ENCODE measurements around the gene PRDX3.

Gene PRDX3

DNA sequence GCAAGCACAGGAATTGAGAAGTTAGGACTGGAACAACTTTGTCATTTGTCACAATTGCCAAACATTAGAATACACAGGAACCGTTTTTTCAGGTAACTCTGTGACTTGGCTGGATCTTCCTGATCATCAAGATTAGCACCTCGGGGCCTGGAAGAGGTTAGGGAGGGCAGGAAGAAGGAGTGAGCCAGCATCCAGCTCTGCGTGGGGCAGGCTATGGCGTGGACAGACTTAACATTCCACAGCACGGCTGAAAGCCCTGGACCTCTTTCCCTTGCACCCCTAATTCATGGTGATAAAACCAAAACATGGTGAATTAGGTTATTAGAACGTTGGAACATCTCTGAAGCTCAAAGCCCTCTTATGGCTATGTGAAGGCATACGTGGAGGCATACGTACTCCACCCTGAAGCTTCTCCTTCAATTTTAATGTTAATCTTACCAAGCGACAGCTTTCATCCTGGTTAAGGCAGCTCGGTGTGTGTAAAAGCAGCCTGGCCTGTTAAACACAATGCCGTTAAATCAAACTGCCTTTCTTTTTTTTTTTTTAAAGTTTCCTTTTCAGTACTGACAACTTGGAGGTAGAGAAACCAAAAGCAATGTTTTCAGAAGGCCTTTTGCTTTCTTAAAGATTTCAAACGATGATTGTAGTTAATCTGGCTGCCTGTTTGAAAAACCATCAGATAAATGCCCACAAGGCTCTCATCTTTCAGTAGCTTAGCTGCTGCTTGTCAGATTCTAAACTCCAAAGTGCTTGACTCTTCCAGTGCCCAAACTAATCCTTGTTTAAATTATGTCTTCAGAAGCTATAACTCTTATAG, 33.2 kb upstream of the PRDX3 start:
- DNase-seq (ENCODE audit: low read depth, low spot score), result peak; percentile 32
- TF ChIP-seq, protein P1, sequence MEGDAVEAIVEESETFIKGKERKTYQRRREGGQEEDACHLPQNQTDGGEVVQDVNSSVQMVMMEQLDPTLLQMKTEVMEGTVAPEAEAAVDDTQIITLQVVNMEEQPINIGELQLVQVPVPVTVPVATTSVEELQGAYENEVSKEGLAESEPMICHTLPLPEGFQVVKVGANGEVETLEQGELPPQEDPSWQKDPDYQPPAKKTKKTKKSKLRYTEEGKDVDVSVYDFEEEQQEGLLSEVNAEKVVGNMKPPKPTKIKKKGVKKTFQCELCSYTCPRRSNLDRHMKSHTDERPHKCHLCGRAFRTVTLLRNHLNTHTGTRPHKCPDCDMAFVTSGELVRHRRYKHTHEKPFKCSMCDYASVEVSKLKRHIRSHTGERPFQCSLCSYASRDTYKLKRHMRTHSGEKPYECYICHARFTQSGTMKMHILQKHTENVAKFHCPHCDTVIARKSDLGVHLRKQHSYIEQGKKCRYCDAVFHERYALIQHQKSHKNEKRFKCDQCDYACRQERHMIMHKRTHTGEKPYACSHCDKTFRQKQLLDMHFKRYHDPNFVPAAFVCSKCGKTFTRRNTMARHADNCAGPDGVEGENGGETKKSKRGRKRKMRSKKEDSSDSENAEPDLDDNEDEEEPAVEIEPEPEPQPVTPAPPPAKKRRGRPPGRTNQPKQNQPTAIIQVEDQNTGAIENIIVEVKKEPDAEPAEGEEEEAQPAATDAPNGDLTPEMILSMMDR (IDR thresholded peaks at IDR 0.05; ENCODE audit: low read depth, low read length), result no peak
- no peak overlapping the region for H3K4me3 ChIP-seq (ENCODE audit: low read depth, low read length)
- in situ Hi-C loops (cut with HindIII; ENCODE audit: low sequenced_read_pairs), result no loop called here

DNA sequence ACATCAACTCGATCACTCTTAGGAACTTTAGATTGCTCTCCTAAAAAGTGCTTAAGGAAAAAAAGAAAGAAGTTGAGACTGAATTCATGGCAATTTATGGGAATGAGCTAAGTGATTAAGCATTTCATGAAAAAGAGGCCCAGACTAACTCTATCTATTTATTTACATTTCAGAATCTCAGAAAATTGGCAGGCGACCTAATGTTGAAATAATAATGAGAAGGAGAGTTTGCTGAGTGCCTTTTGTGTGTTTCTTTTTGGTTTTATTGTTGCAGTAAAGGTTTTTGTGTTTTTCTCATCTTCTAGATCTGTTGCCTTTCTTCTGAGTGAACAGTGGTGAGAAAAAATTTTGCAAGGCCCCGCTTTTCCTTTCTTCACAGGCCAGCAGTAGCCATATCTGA, 32.6 kb upstream of the PRDX3 start:
- no peak overlapping the region for H3K4me3 ChIP-seq (ENCODE audit: low read depth, low read length)
- in situ Hi-C loops (cut with HindIII; ENCODE audit: low sequenced_read_pairs), result no loop called here
- peak; percentile 73 for DNase-seq (ENCODE audit: low read depth, low spot score)
- TF ChIP-seq, protein P1 (IDR thresholded peaks at IDR 0.05; ENCODE audit: low read depth, low read length), result no peak

DNA sequence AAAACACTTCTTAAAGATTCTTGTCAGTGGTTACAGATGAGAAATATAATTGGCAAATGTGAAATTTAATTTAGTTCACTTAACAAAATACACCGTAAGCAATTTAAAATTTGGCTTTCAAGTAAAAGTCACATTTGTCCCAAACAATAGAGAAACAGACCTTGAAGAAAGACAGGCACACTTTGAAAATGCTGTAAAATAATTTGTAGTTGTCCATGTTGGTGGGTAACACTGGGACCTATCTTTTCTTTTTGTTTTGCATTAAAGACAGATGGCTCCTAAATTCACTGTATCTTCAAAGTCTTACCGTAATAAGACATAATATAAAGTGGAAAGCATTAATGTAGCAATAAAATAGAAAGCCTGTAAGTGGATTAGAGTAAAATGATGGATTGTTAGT, 32.0 kb upstream of the PRDX3 start:
- in situ Hi-C loops (cut with HindIII; ENCODE audit: low sequenced_read_pairs), result no loop called here
- TF ChIP-seq, protein P1 (IDR thresholded peaks at IDR 0.05; ENCODE audit: low read depth, low read length), result no peak
- no peak for DNase-seq (ENCODE audit: low read depth, low spot score)
- no peak overlapping the region for H3K4me3 ChIP-seq (ENCODE audit: low read depth, low read length)

DNA sequence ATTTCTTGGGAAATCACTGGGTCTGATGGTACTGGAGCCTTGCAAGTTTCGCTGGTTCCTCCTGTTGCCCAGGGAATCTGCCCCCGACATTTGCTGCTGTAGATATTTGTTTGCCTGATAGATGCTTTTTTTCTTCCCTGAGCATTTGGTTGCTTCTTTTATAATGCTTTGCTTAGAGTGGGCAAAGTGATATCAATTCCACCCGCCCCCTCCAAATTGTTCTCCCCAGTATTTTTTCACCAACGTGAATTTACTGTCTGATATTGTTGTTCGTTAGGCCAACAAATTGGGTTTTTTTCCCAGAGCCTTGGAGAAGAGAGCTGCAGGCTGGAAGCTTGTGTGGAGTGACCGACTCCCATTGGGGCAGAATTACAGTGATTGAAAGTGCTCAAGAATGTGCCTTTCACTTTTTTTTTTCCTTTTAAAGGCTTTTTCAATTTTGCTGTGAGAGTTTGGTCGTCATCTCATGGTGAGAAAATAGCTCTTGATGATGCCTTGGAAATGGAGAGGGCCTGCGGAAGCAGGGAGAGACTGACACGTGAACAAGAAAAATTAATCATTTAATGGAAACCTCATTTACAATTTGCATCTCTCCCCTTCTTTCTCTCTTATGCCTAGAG, 31.2 kb upstream of the PRDX3 start:
- TF ChIP-seq, protein P1 (IDR thresholded peaks at IDR 0.05; ENCODE audit: low read depth, low read length), result no peak
- H3K4me3 ChIP-seq (ENCODE audit: low read depth, low read length), result peak overlapping the region; percentile 81
- DNase-seq (ENCODE audit: low read depth, low spot score), result peak; percentile 23
- in situ Hi-C loops (cut with HindIII; ENCODE audit: low sequenced_read_pairs), result no loop called here

DNA sequence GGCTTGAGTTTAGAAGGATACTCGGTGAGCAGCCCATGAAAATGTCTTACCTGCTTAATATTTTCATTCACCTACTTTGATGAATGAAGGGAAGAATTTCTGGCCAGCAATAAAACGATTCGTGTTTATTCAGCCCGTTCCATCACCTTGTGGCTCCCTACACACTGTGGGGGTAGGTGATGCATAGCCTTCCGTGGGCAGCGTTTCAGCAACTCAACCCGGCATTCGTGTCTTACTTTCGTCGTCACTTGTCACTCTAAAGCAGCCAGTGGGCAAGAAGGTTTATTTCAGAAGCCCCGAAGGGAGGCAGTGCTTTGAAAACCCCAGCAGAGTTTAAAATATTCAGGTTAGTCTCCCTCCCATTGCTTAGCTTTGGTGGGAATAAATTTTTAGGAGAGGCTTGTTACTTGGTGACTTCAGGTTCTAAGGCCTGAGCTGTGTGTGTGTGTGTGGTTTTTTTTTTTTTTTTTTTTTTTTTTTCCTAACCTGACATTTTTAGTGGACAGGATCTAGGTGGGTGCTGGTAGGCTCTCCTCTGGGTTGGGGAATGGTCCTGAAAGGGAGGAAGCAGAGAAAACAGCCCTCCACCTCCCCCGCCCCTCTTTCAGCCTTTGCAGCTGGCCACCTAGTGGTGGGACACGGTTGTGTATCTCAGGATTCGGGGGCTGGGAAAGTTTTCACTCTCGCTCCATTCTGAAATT, 30.6 kb upstream of the PRDX3 start:
- H3K4me3 ChIP-seq (ENCODE audit: low read depth, low read length), result peak overlapping the region; percentile 81
- in situ Hi-C loops (cut with HindIII; ENCODE audit: low sequenced_read_pairs), result no loop called here
- TF ChIP-seq, protein P1 (IDR thresholded peaks at IDR 0.05; ENCODE audit: low read depth, low read length), result peak; percentile 93
- DNase-seq (ENCODE audit: low read depth, low spot score), result peak; percentile 69

DNA sequence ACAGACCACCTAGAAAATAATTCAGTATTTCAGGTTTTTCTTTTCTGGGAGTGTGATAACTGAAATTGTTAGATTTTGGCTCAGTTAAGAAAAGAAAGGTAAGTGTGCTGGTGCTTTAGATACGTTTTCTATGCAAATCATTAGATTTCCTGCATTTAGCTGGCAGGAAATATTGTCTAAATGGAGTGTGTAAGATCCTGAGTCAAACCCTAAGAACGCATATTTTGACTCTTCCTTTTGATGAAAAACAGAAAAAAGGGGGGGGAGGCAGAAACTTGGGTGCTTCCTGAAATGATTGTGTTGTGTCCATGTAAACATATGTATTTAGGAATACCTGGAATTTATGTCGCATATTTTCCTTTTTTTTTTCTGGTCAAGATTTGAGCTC, 29.9 kb upstream of the PRDX3 start:
- TF ChIP-seq, protein P1 (IDR thresholded peaks at IDR 0.05; ENCODE audit: low read depth, low read length), result no peak
- H3K4me3 ChIP-seq (ENCODE audit: low read depth, low read length), result peak overlapping the region; percentile 81
- no peak for DNase-seq (ENCODE audit: low read depth, low spot score)
- in situ Hi-C loops (cut with HindIII; ENCODE audit: low sequenced_read_pairs), result no loop called here

Data from astrocyte of the spinal cord (primary cell).